ENCODE data around the gene SENP5.
A peak's percentile ranks its signal among the peaks of the same experiment; 100 is the strongest.

Gene SENP5

DNA sequence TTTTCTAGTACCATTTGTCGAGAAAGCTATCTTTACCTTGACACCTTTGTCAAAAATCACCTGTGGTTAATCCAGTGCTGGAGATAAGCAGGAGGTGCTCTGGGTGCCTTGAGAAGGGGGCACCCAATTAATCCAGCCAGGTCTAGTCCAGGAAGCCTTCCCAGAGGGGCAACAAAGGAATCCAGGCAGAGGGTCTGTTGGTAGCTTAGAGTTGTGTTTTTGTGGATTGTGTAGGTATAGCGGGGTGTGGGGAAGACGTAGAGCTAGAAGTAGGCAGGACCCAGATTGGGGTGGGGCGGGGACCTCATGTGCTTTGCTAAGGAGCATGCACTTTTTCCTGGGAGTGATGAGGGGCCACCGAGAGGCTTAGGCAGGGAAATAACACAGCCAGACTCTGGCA, 106.9 kb downstream of the SENP5 start:
- TF ChIP-seq, protein P1, sequence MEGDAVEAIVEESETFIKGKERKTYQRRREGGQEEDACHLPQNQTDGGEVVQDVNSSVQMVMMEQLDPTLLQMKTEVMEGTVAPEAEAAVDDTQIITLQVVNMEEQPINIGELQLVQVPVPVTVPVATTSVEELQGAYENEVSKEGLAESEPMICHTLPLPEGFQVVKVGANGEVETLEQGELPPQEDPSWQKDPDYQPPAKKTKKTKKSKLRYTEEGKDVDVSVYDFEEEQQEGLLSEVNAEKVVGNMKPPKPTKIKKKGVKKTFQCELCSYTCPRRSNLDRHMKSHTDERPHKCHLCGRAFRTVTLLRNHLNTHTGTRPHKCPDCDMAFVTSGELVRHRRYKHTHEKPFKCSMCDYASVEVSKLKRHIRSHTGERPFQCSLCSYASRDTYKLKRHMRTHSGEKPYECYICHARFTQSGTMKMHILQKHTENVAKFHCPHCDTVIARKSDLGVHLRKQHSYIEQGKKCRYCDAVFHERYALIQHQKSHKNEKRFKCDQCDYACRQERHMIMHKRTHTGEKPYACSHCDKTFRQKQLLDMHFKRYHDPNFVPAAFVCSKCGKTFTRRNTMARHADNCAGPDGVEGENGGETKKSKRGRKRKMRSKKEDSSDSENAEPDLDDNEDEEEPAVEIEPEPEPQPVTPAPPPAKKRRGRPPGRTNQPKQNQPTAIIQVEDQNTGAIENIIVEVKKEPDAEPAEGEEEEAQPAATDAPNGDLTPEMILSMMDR (IDR thresholded peaks at IDR 0.05; ENCODE audit: poor library complexity, severe bottlenecking): no peak
- ATAC-seq (ENCODE audit: low read depth): no peak
- Histone ChIP-seq H3K4me1 (ENCODE audit: insufficient read depth, poor library complexity, severe bottlenecking) (no peaks in the 10 kb centered on the region), H3K27ac (ENCODE audit: poor library complexity, severe bottlenecking) (no peak overlapping the region), H3K27me3 (ENCODE audit: insufficient read depth, poor library complexity, severe bottlenecking) (no peaks in the 10 kb centered on the region), H3K4me3 (ENCODE audit: severe bottlenecking) (no peak overlapping the region), H3K36me3 (ENCODE audit: low read depth) (no peaks in the 10 kb centered on the region), H3K9me3 (ENCODE audit: severe bottlenecking) (no peaks in the 10 kb centered on the region)
- no peak for DNase-seq (ENCODE audit: low spot score)

DNA sequence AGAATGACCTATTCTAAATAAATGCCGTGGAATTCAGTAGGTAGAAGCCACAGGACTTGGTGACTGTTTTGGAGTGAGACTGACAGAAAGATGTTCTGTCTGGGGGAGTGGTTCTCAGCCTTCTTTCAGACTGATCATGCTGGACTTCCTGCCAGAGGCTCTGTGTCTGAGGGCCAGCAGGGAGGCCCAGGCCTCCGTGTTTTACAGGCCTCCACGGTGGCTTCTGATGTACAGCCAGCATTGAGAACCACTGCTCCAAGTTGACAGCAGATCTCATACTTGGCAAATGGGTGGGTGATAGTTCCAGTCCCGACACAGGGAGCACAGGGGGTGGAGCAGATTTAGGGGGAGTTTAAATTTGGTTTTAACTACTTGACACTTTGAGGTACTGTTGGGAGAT, 107.6 kb downstream of the SENP5 start:
- H3K4me3 ChIP-seq (ENCODE audit: severe bottlenecking): no peak overlapping the region
- no peaks in the 10 kb centered on the region for H3K4me1 ChIP-seq (ENCODE audit: insufficient read depth, poor library complexity, severe bottlenecking)
- H3K9me3 ChIP-seq (ENCODE audit: severe bottlenecking): no peaks in the 10 kb centered on the region
- no peak for ATAC-seq (ENCODE audit: low read depth)
- H3K36me3 ChIP-seq (ENCODE audit: low read depth): no peaks in the 10 kb centered on the region
- no peak overlapping the region for H3K27ac ChIP-seq (ENCODE audit: poor library complexity, severe bottlenecking)
- TF ChIP-seq, protein P1 (IDR thresholded peaks at IDR 0.05; ENCODE audit: poor library complexity, severe bottlenecking): no peak
- H3K27me3 ChIP-seq (ENCODE audit: insufficient read depth, poor library complexity, severe bottlenecking): no peaks in the 10 kb centered on the region
- DNase-seq (ENCODE audit: low spot score): no peak

DNA sequence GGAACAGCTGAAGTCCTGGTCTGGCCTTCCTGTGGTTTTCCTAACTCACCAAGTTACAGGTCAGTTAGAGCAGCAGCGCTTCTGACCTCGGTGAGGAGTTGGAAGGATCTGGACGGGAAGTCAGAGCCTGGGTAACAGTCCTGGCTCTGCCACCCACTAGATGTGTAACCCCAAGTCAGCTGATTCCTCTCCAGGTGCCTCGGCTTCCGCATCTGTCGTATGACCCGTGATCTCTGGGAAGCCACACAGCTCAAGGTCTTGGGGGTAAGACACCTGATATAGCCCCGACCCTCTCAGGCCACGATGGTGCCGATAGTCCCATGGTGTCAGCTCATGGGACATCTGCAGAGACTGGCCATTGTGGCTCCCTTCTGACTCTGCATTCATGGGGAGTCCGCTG, 109.2 kb downstream of the SENP5 start:
- no peaks in the 10 kb centered on the region for H3K4me1 ChIP-seq (ENCODE audit: insufficient read depth, poor library complexity, severe bottlenecking)
- TF ChIP-seq, protein P1 (IDR thresholded peaks at IDR 0.05; ENCODE audit: poor library complexity, severe bottlenecking): no peak
- H3K36me3 ChIP-seq (ENCODE audit: low read depth): no peaks in the 10 kb centered on the region
- H3K9me3 ChIP-seq (ENCODE audit: severe bottlenecking): no peaks in the 10 kb centered on the region
- no peak overlapping the region for H3K4me3 ChIP-seq (ENCODE audit: severe bottlenecking)
- no peak overlapping the region for H3K27ac ChIP-seq (ENCODE audit: poor library complexity, severe bottlenecking)
- no peaks in the 10 kb centered on the region for H3K27me3 ChIP-seq (ENCODE audit: insufficient read depth, poor library complexity, severe bottlenecking)
- DNase-seq (ENCODE audit: low spot score) (peak; percentile 29), ATAC-seq (ENCODE audit: low read depth) (no peak)

GRCh38 chr3:196979545-196979944, 111.8 kb downstream of the SENP5 start:
- peak; percentile 11 for DNase-seq (ENCODE audit: low spot score)
- H3K9me3 ChIP-seq (ENCODE audit: severe bottlenecking): no peaks in the 10 kb centered on the region
- H3K4me1 ChIP-seq (ENCODE audit: insufficient read depth, poor library complexity, severe bottlenecking): no peaks in the 10 kb centered on the region
- TF ChIP-seq, protein P1 (IDR thresholded peaks at IDR 0.05; ENCODE audit: poor library complexity, severe bottlenecking): no peak
- no peak overlapping the region for H3K4me3 ChIP-seq (ENCODE audit: severe bottlenecking)
- no peaks in the 10 kb centered on the region for H3K36me3 ChIP-seq (ENCODE audit: low read depth)
- H3K27me3 ChIP-seq (ENCODE audit: insufficient read depth, poor library complexity, severe bottlenecking): no peaks in the 10 kb centered on the region
- no peak overlapping the region for H3K27ac ChIP-seq (ENCODE audit: poor library complexity, severe bottlenecking)
- ATAC-seq (ENCODE audit: low read depth): peak; percentile 33; the same call in 1 of the 3 replicates

GRCh38 chr3:196981657-196982056, 113.9 kb downstream of the SENP5 start:
- DNase-seq (ENCODE audit: low spot score) (no peak), ATAC-seq (ENCODE audit: low read depth) (no peak)
- TF ChIP-seq, protein P1 (IDR thresholded peaks at IDR 0.05; ENCODE audit: poor library complexity, severe bottlenecking): no peak
- H3K27ac ChIP-seq (ENCODE audit: poor library complexity, severe bottlenecking): no peak overlapping the region
- H3K27me3 ChIP-seq (ENCODE audit: insufficient read depth, poor library complexity, severe bottlenecking): no peaks in the 10 kb centered on the region
- no peak overlapping the region for H3K4me3 ChIP-seq (ENCODE audit: severe bottlenecking)
- no peaks in the 10 kb centered on the region for H3K9me3 ChIP-seq (ENCODE audit: severe bottlenecking)
- no peaks in the 10 kb centered on the region for H3K4me1 ChIP-seq (ENCODE audit: insufficient read depth, poor library complexity, severe bottlenecking)
- no peaks in the 10 kb centered on the region for H3K36me3 ChIP-seq (ENCODE audit: low read depth)

Measured in RWPE2 (cell line).